Stimulated activated naive CD4-positive, alpha-beta T cell treated with Interleukin-2 at 50 U/mL for 16 hours (primary cell): ENCODE measurements around the gene TRPC6.
"Not testable (repeated sequence)": the region's sequence is repeated elsewhere in the genome, so short reads cannot be mapped to it uniquely, and the experiment has no call there.

Source experiments
- DNase-seq: peaks from one replicate; lab custom pipeline; 2025; lab: John Stamatoyannopoulos, UW

The TRPC6 gene

DNA sequence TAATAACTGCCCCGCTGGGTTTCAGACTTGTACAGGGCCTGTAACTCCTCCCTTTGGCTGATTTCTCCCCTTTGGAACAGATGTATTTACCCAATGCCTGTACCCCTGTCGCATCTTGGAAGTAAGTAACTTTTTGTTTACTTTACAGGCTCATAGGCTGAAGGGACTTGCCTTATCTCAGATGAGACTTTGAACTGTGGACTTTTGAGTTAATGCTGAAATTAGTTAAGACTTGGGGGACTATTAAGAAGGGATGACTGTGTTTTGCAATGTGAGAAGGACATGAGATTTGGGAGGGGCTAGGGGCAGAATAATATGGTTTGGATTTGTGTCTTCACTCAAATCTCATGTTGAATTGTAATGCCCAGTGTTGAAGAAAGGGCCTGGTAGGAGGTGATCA is 62.0 kb downstream of the TRPC6 start:
- DNase-seq, result no peak

GRCh38 chr11:101516546-101516945 is 67.3 kb downstream of the TRPC6 start:
- no peak for DNase-seq

GRCh38 chr11:101511065-101511464 is 72.7 kb downstream of the TRPC6 start:
- no peak for DNase-seq

GRCh38 chr11:101510591-101510990 is 73.2 kb downstream of the TRPC6 start:
- no peak for DNase-seq

DNA sequence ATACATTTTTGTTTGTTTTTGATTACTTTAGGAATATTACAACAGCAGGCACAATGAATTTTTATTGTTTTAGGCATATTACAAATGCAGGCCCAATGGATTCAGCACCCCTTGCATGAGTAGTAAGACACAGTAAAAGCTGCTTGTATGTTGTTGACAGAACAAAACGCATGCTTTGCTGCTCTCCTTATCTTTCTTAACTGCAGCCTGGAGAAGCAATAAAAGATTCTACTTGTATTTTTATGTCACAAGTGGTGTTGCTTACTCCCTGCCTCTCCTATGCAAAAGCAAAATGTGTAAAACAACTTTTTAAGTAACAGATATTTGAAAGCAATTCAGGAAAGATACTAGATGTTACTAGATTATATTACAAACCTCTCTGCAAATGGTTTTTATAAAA is 73.9 kb downstream of the TRPC6 start:
- no peak for DNase-seq

GRCh38 chr11:101508370-101508769 is 75.4 kb downstream of the TRPC6 start:
- DNase-seq, result no peak

- no peak for DNase-seq
These were observed 84.9 kb downstream of the TRPC6 start for GRCh38 chr11:101498891-101499290.

- DNase-seq, result no peak
These were observed 86.5 kb downstream of the TRPC6 start for GRCh38 chr11:101497291-101497690.

DNA sequence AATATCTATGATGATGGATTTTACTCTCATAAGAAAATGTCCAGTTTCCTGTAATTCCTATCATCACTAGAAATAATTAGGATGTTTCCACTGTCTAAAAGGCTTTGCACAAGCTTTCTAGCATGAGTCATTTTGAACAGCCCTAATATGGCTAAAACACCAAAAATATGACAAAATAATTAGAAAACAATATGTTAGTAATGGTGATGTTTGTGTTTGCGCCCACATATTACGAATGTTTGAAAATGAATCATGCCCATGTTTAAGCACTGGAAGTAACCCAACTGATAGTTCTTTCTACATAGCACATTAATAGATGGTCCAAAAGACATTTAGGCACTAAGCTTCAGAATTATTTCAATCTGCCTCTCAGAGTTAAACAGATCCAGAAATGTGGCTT is 96.0 kb downstream of the TRPC6 start:
- no peak for DNase-seq

GRCh38 chr11:101482556-101483124 is 101.2 kb downstream of the TRPC6 start:
- DNase-seq, result no peak

- no peak for DNase-seq
These were observed 105.0 kb downstream of the TRPC6 start for GRCh38 chr11:101478587-101479369.

- DNase-seq, result no peak
These were observed 105.9 kb downstream of the TRPC6 start for GRCh38 chr11:101477926-101478325.

DNA sequence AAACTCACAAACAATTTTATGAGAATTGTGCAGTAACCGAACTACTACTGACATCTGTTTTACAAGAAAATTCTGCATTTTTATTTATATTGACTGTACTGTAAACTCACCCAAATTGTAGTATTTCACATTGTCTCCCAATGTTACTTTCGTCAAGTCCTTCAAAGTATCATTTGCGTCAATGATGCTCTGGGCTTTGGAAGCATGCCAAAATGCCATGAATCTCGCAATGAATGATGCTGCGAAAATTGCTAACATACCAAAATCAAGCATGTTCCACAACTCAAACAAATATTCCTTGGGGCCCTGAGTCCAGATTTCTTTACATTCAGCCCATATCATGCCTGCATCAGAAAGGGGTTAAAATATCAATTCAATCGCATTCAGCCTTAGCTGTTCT is 107.6 kb downstream of the TRPC6 start:
- no peak for DNase-seq

DNA sequence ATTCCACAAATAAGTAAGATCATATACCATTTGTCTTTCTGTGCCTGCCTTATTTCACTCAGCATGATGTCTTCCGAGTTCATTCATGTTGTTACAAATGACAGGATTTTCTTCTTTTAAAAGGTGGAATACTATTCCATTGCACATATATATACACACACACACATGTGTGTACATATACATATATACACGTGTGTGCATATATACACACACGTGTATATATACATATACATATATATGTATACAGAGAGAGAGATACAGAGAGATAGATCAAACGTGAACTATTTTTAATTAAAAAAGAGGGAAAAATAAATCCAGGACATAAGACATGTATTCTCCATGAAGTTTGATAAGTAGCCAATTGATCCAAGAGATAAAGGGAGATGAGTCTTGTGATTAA is 108.1 kb downstream of the TRPC6 start:
- no peak for DNase-seq

- no peak for DNase-seq
These were observed 109.1 kb downstream of the TRPC6 start for GRCh38 chr11:101474666-101475065.

GRCh38 chr11:101470881-101471520 is 112.8 kb downstream of the TRPC6 start:
- DNase-seq, result no peak

DNA sequence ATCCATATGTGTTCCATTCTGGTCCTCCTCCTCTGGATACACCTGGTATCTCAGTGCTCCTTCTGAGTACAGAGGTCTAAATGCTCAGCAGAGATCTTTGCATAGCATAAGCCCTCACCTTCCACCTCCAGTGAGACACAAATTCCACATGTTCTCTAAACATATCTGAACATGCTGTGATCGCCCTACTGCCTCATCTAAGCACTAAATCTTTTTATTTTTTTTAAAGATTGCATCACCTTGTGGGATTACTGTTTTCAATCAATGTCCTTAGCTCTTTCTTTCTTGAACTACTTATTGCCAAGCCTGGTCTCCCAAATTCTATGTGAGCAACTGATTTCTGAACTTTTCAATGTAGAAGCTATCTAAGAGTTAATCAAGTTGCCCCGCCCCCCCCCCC is 113.4 kb downstream of the TRPC6 start:
- no peak for DNase-seq

GRCh38 chr11:101466352-101466751 is 117.5 kb downstream of the TRPC6 start:
- no peak for DNase-seq

DNA sequence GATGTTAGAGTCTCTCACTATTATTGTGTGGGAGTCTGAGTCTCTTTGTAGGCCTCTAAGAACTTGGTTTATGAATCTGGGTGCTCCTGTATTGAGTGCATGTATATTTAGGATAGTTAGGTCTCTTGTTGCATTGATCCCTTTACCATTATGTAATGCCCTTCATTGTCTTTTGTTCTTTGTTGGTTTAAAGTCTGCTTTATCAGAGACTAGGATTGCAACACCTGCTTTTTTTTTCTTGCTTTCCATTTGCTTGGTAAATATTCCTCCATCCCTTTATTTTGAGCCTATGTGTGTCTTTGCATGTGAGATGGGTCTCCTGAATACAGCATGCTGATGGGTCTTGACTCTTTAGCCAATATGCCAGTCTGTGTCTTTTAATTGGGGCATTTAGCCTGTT is 119.4 kb downstream of the TRPC6 start:
- DNase-seq, result not testable (repeated sequence)

DNA sequence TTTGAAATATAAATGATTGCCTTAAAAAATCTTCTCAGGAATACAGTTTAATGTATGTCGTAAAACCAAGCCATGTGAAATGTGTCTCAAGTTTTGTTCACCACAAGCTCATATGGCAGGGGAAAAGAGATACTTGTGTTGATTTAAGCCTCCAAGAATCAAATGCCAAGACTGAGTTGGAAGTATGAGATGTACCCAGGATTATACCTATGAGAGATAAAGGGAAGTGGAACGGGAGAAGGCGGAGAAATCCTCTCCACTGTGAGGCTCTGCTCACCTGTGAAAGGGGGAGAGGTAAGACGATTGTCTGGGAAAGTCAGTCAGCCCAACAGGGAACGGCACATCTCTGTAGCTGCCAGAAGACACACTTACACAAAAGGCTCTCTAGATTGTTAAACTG is 124.8 kb downstream of the TRPC6 start:
- DNase-seq, result no peak

- DNase-seq, result no peak
These were observed 125.6 kb downstream of the TRPC6 start for GRCh38 chr11:101458161-101458560.

DNA sequence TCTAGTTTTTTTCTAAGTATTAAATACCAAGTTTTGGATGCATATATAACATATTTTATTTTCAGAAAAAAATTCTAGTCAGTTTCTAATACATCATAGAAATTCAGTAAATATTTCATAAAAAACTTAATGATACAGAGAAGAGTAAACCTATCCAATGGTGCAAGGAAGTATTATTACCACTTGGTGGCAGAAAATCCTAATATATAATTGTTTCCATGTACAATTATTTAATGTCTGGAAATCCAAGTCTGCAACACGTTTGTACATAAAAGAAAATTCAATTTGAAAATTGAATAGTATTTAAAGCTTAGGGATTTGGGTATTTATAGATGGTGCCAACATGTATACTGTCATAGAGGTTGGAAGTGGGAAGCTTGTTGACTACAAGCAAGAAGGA is 127.0 kb downstream of the TRPC6 start:
- no peak for DNase-seq

GRCh38 chr11:101453682-101454081 is 130.1 kb downstream of the TRPC6 start:
- DNase-seq, result no peak
